ENCODE measurements around the gene SMC3.
"Not testable (repeated sequence)": the region's sequence is repeated elsewhere in the genome, so short reads cannot be mapped to it uniquely, and the experiment has no call there.

SMC3 gene

GRCh38 chr10:110584006-110584405 lies 16.5 kb downstream of the SMC3 start:
- no peak for DNase-seq (ENCODE audit: low read depth)

DNA sequence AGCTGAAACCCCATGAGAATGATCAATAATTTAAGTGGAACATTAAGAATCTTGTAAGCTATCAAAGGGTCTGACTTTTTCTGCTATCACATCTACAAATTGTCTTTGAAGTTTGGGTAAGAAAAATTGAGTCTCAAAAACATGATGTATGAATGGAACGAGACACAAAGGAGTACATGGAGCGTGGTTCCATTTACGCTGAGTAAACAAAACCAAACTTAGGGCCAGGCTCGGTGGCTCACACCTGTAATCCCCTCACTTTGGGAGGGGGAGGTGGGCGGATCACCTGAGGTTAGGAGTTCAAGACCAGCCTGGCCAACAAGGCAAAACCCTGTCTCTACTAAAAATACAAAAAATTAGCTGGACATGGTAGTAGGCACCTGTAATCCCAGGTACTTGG lies 24.3 kb downstream of the SMC3 start:
- no peak for DNase-seq (ENCODE audit: low read depth)

GRCh38 chr10:110597476-110597875 lies 30.0 kb downstream of the SMC3 start:
- no peak for DNase-seq (ENCODE audit: low read depth)

DNA sequence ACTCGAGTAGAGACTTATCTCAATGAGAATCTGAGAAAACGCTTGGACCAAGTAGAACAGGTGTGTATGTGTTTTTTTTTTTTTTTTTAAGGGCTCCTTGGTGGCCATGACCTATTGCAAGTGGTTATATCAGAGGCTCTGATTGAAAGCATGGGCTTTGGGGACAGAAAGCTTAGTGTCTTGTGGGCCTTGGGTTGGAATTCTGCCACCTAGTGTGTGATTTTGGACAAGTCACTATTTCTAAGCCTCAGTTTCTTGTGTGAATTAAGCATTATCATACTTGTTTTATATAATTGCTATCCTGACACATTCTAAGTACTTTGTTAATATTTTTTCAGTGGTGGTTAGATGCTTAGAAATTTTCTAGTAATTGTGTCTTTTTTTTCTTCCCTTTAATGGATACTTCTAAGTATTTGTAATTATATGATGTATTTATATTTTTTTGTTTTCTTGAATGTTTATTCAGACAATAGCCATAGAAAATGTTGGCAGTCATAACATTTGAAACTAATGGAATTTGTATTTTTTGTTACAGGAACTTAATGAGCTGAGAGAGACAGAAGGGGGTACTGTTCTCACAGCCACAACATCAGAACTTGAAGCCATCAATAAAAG lies 33.1 kb downstream of the SMC3 start:
- peak; percentile 43 for DNase-seq (ENCODE audit: low read depth)

GRCh38 chr10:110601581-110601980 lies 34.1 kb downstream of the SMC3 start:
- DNase-seq (ENCODE audit: low read depth) = no peak

GRCh38 chr10:110608087-110608486 lies 40.6 kb downstream of the SMC3 start:
- DNase-seq (ENCODE audit: low read depth) = no peak

DNA sequence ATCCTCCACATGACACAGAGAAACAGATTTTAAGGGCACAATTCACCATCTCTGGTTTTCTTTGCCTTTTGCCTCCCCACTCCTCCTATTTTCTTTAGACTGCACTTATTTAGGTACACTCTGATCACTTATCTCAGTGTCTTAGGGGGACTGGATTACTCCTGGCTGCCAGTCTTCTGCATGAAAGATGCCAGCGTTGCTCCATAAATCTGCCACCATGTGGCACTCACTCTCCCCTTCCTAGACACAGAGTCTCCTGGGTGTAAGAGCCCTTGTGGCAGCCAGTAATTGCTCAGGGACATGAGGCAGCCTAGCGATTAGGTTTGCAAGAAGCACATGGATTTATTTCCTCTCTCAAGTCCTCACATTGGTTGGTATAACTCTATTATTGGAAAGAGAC lies 42.1 kb downstream of the SMC3 start:
- no peak for DNase-seq (ENCODE audit: low read depth)

DNA sequence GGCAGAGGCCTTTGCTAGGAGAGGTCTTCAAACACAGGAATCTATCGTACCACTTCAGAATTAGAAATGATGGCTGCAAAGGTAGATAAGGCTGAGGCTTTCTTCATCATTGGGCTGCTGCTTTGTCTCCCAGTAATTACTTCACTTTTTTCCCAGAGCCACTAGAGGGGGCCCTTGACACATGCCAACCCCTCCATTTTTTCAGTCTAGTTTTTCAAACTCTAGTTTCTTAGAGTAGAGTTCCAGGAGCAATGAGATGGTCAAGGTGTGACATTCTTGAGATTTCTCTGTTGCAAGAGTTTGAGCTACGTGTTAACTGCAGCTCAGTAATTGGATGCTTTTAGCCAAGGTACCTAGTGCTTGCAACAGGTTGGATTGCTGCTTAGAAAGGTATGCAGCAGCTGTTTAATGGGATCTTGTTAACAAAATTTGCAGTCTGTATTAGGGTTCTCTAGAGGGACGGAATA lies 42.8 kb downstream of the SMC3 start:
- peak; percentile 11 for DNase-seq (ENCODE audit: low read depth)

DNA sequence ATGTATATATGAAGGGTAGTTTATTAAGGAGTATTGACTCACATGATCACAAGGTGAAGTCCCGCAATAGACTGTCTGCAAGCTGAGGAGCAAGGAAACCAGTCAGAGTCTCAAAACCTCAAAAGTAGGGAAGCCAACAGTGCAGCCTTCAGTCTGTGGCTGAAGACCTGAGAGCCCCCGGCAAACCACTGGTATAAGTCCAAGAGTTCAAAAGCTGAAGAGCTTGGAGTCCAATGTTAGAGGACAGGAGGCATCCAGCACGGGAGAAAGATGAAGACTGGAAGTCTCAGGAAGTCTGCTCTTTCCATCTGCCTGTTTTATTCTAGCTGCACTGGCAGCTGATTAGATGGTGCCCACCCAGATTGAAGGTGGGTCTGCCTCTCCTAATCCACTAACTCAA lies 43.3 kb downstream of the SMC3 start:
- not testable (repeated sequence) for DNase-seq (ENCODE audit: low read depth)

- DNase-seq (ENCODE audit: low read depth) = no peak
These were observed 44.6 kb downstream of the SMC3 start for GRCh38 chr10:110612087-110612486.

GRCh38 chr10:110612629-110613028 lies 45.1 kb downstream of the SMC3 start:
- DNase-seq (ENCODE audit: low read depth) = no peak

DNA sequence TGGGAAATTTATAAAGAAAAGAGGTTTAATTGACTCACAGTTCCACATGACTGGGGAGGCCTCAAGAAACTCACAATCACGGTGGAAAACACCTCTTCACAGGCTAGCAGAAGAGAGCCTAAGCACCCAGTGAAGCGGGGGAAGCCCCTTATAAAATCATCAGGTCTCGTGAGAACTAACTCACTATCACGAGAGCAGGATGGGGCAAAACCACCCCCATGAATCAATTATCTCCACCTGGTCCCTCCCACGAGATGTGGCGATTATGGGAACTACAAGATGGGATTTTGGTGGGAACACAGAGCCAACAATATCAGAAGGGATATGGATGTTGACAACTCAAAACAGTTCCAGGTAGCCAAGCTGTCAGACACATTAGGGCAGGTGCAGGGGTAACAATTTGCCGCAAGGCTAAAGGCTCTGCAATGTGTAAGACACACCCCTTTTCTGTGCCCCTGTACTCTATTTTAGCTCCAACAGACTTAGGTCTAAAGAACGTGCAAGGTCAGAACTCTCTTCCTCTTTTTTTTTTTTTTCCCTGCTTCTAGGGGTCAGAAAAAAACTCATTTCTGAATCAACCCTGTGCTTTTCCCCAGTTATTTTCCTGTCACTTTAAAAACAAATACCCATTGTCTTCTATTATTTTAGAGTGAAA lies 46.0 kb downstream of the SMC3 start:
- DNase-seq (ENCODE audit: low read depth) = no peak

- DNase-seq (ENCODE audit: low read depth) = no peak
These were observed 46.6 kb downstream of the SMC3 start for GRCh38 chr10:110613996-110614495.

DNA sequence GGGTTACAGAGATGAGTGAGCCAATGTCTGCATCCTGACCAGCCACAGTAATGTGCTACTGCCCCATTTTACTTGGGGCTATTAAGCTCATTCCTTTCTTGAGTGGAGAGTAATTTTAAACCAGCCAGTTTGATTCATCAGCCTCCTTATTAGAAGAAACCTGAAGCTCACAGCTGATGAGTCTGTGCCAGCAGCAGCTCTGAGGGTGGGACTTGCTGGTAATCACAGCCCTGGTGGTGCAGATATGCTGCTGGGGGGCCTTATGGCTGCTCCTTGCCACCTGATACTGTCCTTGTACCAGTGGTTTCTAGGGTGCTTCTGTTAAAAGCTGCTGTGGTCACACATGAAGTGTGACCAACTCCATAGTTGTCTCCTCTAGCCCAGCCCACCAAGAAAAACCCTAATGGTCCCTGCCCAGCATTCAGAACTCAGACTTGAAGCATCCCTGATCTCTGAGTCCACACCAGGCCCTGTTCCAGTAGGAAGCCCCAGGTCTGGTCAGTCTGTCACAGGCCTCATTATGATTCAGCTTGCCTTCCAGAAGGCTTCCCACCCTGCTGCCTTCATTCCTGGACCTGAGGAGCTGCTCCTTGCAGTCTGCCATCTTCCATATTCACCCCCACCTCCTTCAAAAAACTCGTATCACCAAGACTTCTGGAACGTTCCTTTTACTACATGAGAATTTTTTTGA lies 47.7 kb downstream of the SMC3 start:
- DNase-seq (ENCODE audit: low read depth) = no peak

DNA sequence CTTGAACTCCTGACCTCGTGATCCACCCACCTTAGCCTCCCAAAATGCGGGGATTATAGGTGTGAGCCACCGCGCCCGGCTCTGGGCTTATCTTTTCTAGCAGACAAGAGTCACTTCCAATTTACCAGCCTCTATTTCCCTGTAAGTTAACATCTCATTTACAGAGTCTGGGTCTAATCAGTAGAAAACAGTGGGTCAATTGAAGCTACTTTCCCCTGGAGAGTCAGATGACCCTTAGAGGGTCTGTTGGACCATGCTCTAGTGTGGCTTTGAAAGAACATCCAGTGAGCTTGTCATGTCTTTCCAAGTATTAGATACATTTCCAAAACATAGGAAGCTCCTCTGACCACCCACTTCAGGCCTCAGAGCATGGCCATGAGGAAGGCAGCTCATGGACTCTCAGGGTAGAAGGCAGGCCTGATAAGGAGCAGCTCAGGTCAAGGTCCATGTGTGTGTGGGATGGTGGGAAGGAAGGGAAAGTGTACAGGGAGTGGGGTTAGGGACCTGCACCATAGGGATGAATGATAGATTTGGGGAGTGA lies 49.1 kb downstream of the SMC3 start:
- no peak for DNase-seq (ENCODE audit: low read depth)

DNA sequence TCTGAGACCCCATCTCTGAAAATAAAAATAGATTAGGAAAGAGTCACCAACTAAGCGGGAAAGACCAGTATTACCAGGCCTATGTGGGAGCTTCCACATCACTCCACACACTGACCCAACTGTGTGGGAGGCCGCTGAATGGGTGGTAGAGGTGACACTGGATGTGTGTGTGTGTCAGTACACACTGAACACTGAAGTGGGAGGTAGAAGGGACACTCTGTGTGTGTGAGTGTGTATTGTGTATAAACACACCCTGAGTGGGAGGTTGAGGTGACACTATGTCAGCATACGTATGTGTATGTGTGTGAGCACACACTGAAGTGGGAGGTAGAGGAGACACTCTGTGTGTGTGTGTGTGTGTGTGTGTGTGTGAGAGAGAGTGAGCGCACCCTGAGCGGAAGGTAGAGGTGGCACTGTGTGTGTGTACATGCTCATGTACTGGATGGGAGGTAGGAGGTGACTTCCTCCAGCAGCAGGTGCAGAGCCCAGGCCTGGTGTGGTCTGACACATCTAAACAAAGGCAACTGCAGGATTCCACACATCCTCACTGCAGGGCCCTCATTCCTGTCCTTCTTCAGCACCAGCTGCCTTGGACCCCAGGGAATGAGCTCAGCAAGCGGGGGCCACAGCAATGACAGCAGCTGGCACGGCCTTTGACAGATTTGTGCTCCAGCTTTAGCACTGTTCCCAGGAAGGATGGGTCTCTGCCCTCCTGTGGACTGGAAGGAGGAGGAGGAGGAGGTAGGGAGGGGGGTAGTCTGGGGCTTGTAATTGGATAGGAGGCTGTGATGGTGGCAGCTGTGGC lies 50.1 kb downstream of the SMC3 start:
- no peak for DNase-seq (ENCODE audit: low read depth)

GRCh38 chr10:110618230-110618610 lies 50.7 kb downstream of the SMC3 start:
- DNase-seq (ENCODE audit: low read depth) = no peak

DNA sequence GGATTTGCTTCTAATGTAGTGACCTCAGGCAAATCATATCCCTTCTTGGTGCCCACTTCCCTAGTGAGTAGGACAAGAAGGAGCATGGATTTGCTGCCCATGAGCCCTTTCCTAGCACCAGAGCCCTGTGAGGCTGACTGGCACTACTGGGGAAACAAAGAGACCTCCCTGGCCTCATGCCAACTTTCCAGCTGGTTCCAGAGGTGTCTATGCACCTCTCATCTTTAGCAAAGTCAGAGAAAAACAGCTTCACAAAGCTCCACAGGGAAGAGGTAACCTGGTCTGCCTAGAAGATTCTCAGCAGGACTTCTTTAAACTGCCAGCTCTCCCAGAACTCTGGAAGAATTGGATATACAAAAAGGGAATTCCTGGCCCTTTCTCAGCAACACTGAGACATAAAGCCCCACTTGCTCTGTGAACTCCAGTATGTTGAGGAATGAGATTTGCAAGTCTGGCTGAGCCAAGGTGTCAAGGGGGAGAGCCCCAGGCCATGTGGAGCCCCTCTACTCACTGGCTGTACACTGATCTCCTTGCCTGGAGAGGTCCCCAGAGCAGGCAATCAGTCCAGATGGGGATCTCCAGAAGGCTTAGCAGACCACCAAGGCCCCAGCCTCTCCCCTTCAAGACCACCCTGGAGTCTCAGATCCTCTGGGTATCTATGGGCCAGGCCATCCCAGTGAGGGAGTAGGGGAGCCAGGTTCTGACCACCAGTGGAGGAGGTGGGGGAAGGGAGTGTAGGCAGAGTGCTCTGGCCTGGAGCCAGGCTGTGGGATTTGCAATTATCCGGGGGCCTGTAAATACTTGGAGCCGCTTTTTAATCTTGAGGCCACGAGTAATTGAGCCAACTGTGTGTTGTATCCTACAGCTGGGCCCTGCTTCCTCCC lies 52.3 kb downstream of the SMC3 start:
- DNase-seq (ENCODE audit: low read depth) = no peak

- DNase-seq (ENCODE audit: low read depth) = no peak
These were observed 52.9 kb downstream of the SMC3 start for GRCh38 chr10:110620398-110620719.

GRCh38 chr10:110623316-110623715 lies 55.8 kb downstream of the SMC3 start:
- DNase-seq (ENCODE audit: low read depth) = not testable (repeated sequence)

DNA sequence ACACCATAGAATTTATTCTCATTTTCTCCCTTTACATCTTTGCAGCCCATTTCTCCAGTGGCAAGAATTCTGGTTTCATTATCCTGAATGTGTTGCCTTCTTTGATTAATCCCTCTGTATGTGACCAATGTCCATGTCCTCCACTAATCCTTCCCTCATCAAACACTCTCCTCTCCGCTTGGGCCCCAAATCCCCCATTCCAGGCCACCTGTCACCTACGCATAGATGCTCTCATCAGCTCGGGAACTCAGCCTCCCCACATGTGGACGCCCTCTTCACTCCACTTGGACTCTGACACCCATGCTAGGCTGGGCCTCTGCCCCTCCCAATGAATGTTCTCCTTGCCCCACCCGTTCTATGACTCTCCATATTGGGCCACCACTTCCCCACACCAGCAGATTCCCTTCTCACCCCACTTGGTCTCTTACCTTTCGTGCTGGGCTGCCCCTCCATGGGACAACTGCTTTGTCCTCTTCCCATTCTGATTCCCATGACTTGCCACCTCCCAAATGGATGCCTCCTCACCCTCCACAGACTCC lies 57.9 kb downstream of the SMC3 start:
- DNase-seq (ENCODE audit: low read depth) = no peak
